RWPE1 (cell line): ENCODE data around the gene ZNF423.

Experiments used
- CTCF ChIA-PET: fragments of 350-600 bp; sonication (Branson Sonifier 250); formaldehyde crosslinking; extraction: SDS; loops from one replicate; lab custom pipeline; 2021; lab: Yijun Ruan, JAX
- POLR2A ChIA-PET: fragments of 400-600 bp; formaldehyde crosslinking; extraction: SDS; loops from one replicate; lab custom pipeline; 2020; ENCODE audit warnings: antibody characterized with exemption; ENCODE audit not compliant: low non-redundant PET; lab: Yijun Ruan, JAX
- DNase-seq: peaks from one replicate; pipeline ENCODE4 v3.0.0; 2012; ENCODE audit warnings: low spot score
- H3K27ac ChIP-seq: fragments of 450-650 bp; 2 replicates; pipeline ENCODE4 v1.5.1; 2017
- TF ChIP-seq, protein P1 (sequence below): fragments of 450-650 bp; conservative IDR thresholded peaks from 2 replicates; pipeline ENCODE4 v1.5.1; 2017; ENCODE audit warnings: low read depth, mild to moderate bottlenecking

The ZNF423 gene

DNA sequence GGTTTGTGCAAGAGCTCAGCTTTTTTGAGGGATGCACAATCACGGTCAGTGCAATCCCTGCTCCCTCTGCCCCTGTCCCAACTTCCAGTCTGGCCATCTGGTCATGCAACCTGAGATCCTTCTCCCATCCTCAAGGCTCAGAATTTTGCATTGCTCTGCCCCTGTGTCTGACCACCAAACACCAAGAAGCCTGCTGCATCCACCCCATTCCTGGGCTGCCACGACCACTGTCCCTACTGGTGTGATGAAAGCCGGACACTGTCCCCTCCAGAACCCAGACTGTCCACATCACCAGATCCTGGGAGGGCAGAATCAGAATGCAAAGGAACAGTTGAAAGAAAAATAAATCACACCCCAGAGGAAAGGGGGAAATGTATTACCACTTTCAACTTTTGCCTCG lies 251.3 kb downstream of the ZNF423 start:
- ChIA-PET POLR2A (no interaction called here), CTCF (no interaction called here)
- DNase-seq, result no peak
- TF ChIP-seq, protein P1, sequence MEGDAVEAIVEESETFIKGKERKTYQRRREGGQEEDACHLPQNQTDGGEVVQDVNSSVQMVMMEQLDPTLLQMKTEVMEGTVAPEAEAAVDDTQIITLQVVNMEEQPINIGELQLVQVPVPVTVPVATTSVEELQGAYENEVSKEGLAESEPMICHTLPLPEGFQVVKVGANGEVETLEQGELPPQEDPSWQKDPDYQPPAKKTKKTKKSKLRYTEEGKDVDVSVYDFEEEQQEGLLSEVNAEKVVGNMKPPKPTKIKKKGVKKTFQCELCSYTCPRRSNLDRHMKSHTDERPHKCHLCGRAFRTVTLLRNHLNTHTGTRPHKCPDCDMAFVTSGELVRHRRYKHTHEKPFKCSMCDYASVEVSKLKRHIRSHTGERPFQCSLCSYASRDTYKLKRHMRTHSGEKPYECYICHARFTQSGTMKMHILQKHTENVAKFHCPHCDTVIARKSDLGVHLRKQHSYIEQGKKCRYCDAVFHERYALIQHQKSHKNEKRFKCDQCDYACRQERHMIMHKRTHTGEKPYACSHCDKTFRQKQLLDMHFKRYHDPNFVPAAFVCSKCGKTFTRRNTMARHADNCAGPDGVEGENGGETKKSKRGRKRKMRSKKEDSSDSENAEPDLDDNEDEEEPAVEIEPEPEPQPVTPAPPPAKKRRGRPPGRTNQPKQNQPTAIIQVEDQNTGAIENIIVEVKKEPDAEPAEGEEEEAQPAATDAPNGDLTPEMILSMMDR, result no peak
- no peak overlapping the region for H3K27ac ChIP-seq

DNA sequence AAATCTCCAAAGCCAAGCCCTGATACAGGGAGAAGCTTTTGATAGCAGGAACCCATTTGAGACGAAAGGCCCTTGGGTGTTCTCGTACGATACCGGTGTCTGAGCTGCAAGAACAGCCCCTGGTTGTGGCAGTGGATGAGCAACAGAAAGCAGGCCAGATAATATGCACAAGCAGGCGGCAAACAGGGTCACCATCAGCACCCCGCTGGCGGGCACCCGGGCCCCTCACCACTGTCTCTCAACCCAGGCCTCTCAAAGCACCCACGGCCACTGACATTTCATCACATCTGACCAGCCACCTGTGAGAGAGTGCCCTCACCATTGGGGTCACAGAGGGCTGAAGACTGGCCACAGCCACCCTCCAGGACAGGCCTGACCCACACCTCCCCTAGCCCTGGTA lies 252.0 kb downstream of the ZNF423 start:
- DNase-seq, result no peak
- H3K27ac ChIP-seq, result no peak overlapping the region
- ChIA-PET POLR2A (no interaction called here), CTCF (no interaction called here)
- TF ChIP-seq, protein P1, result no peak

DNA sequence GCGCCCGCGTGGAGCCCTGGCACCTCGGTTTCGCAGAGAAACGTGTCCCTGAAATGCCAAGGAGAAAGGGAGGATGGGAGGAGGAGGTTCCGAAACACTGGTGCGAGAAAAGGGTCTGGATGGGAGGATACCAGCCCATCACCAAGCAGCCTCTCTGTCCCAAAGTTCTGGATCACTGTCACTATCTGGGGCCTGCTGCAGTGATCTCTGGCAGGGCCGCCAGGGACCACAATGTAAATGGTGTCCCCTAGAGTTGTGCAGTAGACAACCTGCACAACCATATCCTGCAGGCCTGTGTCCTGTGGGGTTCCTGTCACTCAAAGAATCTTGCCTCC lies 253.0 kb downstream of the ZNF423 start:
- ChIA-PET POLR2A (no interaction called here), CTCF (interaction anchor here (0.7 kb wide), 1 partner anchor 16 kb away, joined by 3 read pairs; no protein-coding TSS in a partner anchor)
- no peak for DNase-seq
- TF ChIP-seq, protein P1, result no peak
- no peak overlapping the region for H3K27ac ChIP-seq

DNA sequence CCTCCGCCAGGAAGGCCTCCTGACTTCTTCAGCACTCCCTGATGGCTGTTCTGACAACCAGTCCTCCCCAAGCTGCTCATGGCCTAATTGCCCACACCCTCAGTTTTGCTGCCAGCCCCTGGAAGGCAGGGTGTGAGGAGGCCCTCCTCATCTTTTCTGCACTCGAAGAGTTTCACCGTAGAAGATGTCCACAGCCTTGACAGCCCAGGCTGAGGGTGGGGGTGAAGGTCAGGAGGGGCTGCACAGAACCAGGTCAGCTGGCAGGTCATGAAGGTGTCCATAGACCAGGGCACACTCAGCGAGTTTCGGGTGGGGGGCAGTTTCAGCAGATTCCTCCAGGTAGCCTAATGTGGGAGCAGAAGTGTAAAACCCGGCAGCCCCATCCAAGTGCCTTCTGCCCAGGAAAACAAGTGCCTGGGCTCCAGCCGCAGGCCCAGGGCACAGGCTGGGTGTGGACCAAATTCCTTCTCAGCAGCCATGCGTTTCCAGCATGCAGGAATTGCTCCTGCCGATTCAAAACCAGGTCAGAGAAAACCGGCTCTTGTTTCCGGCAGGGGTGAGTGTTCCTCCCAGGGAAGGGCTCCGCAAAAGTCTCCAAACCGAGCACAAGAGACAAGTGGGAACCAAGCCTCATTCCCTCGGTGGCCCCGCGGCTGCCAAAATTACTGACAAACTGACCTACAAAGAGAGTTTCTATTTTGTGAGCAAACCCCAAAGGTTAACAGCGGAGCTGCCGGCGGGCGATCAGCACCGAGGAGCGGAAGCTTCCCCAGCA lies 253.5 kb downstream of the ZNF423 start:
- DNase-seq, result no peak
- TF ChIP-seq, protein P1, result no peak
- ChIA-PET CTCF (interaction anchor here (1.1 kb wide), 1 partner anchor 194 kb away, joined by 3 read pairs; no protein-coding TSS in a partner anchor), POLR2A (no interaction called here)
- no peak overlapping the region for H3K27ac ChIP-seq

DNA sequence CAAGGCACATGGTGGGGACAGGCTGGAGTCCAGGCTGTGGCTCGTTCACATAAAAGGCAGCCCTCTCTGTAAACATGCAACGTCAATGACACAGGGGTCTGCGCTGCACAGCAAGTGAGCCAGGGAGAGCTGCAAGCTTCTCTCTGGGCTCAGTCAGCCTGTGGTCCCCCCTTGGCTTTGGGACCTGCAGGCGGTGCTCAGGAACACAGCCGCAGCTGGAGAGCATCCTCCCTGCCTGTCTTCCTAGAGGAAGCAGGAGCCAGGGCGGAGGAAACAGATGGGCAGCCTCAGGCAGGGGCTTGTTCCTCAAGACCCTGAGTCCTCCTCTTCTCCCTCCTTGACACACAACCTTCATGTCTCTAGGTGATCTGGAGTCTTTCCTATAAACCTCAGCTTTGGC lies 254.3 kb downstream of the ZNF423 start:
- no peak overlapping the region for H3K27ac ChIP-seq
- no peak for DNase-seq
- ChIA-PET CTCF (interaction anchor here (1.1 kb wide), 1 partner anchor 193 kb away, joined by 3 read pairs; no protein-coding TSS in a partner anchor), POLR2A (no interaction called here)
- TF ChIP-seq, protein P1, result no peak

DNA sequence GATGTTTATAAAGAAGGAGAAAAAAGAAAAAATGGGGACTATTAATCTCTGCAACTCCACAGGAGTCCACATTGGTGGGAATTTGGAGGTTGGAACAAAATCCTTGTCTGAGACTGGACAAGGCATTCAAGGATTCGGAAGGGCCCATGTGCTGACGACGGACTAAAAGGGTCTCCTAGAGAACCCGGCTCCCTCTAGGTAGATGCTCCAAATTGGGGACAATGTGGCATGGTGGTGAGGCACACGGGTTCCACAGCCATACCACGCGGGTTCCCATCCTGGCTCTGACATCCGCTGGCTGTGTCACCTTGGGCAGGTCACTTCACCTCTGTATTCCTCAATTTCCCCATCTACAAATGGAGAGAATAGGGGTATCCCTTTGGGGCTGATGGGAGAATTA lies 254.9 kb downstream of the ZNF423 start:
- no peak for DNase-seq
- no peak overlapping the region for H3K27ac ChIP-seq
- TF ChIP-seq, protein P1, result no peak
- ChIA-PET CTCF (interaction anchor here (0.5 kb wide), 1 partner anchor 943 kb away, joined by 3 read pairs; no protein-coding TSS in a partner anchor), POLR2A (no interaction called here)
